Panc1 (cell line): ENCODE measurements around the gene MTHFS. TPM values are rescaled to one million over a fixed set of nuclear protein-coding genes. Genes with fewer than 3 reads are reported as not detected.
"Not testable (repeated sequence)": the region's sequence is repeated elsewhere in the genome, so short reads cannot be mapped to it uniquely, and the experiment has no call there.

Experiments used
- ATAC-seq: fragments of 200-7000 bp; cut with Tn5 transposase; 2 replicates; pipeline ENCODE4 v1.9.1; 2020; ENCODE audit warnings: mild to moderate bottlenecking, moderate library complexity
- BruUV-seq: library from RNA; stranded (reverse); fragments of 400-500 nt; replicated peaks from 2 replicates; lab custom pipeline; 2021; lab: Mats Ljungman, UMichigan
- CTCF ChIA-PET: fragments of 300-600 bp; sonication (Branson Sonifier 250); formaldehyde crosslinking; loops from one replicate; lab custom pipeline; 2022; ENCODE audit warnings: antibody characterized with exemption; lab: Charles Lee
- POLR2A ChIA-PET: fragments of 300-600 bp; sonication (Branson Sonifier 250); formaldehyde crosslinking; loops from one replicate; lab custom pipeline; 2022; ENCODE audit warnings: antibody characterized with exemption; lab: Charles Lee
- DNase-seq: peaks from one replicate; pipeline ENCODE4 v3.0.0-alpha.2; 2010; ENCODE audit warnings: low read depth, low spot score
- H3K27ac ChIP-seq: 2 replicates; pipeline ENCODE4 v1.5.1; 2011; ENCODE audit warnings: mild to moderate bottlenecking, low read length, inconsistent platforms
- H3K27me3 ChIP-seq: fragments of 200-500 bp; sonication (Bioruptor generic); 2 replicates; pipeline ENCODE4 v1.6.0; 2014; ENCODE audit warnings: low read length, inconsistent platforms; ENCODE audit not compliant: control insufficient read depth, insufficient read depth
- H3K36me3 ChIP-seq: fragments of 200-500 bp; sonication (Bioruptor generic); 2 replicates; pipeline ENCODE4 v1.5.1; 2014; ENCODE audit warnings: inconsistent platforms, mild to moderate bottlenecking, low read length, moderate library complexity; ENCODE audit not compliant: control insufficient read depth, insufficient read depth
- H3K4me1 ChIP-seq: 2 replicates; pipeline ENCODE4 v1.5.1; 2011; ENCODE audit warnings: inconsistent platforms, mild to moderate bottlenecking, low read length, moderate library complexity; ENCODE audit not compliant: control insufficient read depth, insufficient read depth
- H3K4me3 ChIP-seq, 2 experiments: 2 replicates each; pipeline ENCODE4 v1.5.1; 2011 to 2012; ENCODE audit warnings: low read depth in 2 of 2, low read length in 2 of 2, mild to moderate bottlenecking in 2 of 2, inconsistent platforms in 1 of 2, moderate library complexity in 1 of 2
- H3K9me3 ChIP-seq: fragments of 200-500 bp; sonication (Bioruptor generic); 2 replicates; pipeline ENCODE4 v1.5.1; 2014; ENCODE audit warnings: low read depth, mild to moderate bottlenecking, inconsistent platforms, low read length, moderate library complexity; ENCODE audit not compliant: control insufficient read depth, insufficient read depth
- CTCF ChIP-seq: fragments of 450-650 bp; IDR thresholded peaks from 2 replicates; pipeline ENCODE4 v1.5.1; 2017; ENCODE audit warnings: mild to moderate bottlenecking
- POLR2AphosphoS5 ChIP-seq: IDR thresholded peaks from 2 replicates; pipeline ENCODE4 v1.6.1; 2012; ENCODE audit warnings: mild to moderate bottlenecking, low read depth, low read length, moderate library complexity
- SIN3A ChIP-seq: IDR thresholded peaks from 2 replicates; pipeline ENCODE4 v1.6.1; 2012; ENCODE audit warnings: low read depth, mild to moderate bottlenecking, low read length, moderate library complexity, borderline replicate concordance; ENCODE audit not compliant: insufficient read depth
- TCF7L2 ChIP-seq: IDR thresholded peaks from 2 replicates; pipeline ENCODE4 v1.6.1; 2011; ENCODE audit warnings: mild to moderate bottlenecking, low read depth, low read length, inconsistent platforms
- in situ Hi-C: cut with HindIII; loops from 2 replicates; pipeline ENCODE4 v1.10.0; 2016; ENCODE audit warnings: low sequenced_read_pairs, low pct_unique_long_range_greater_than_20kb
- intact Hi-C: fragments of 100-400 bp; cut with micrococcal nuclease; formaldehyde crosslinking; loops from one replicate; pipeline ENCODE4 v1.10.0; 2022; ENCODE audit not compliant: unreplicated experiment
- total RNA-seq: library from RNA; stranded (reverse); gene quantifications from one replicate; pipeline ENCODE4 v1.2.1, GENCODE V29; 2021; ENCODE audit not compliant: unreplicated experiment
- TF ChIP-seq, protein P1 (sequence below), 2 experiments: IDR thresholded peaks; 2 replicates each; pipeline ENCODE4 v1.6.1; 2011 to 2012; ENCODE audit warnings: low read depth in 2 of 2, control low read depth in 1 of 2, low read length in 1 of 2, mild to moderate bottlenecking in 1 of 2, moderate library complexity in 1 of 2; ENCODE audit not compliant: insufficient read depth in 1 of 2

MTHFS gene
- total RNA-seq, 1 experiment from 2014 or later, result 50.0 TPM

DNA sequence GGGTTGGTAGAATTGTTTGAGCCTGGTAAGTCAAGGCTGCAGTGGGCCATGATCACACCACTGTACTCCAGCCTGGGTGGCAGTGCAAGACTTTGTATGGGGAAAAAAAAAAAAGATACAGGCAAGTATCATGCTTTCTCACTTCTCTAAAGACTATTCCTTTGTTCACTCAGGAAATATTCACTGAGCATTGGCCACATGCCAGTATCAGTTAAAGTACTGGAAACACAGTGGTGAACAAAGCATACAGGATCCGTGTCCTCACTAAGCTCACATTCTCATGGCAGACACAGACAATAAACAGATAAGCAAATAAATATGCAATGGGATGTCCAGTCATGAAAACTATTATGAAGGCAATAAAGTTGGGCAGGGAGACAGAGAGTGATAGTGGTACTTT lies 5.1 kb upstream of the MTHFS start:
- TF ChIP-seq SIN3A, result no peak
- no peak for TF ChIP-seq POLR2AphosphoS5
- no peak for TF ChIP-seq TCF7L2
- TF ChIP-seq CTCF, result no peak
- TF ChIP-seq, protein P1, sequence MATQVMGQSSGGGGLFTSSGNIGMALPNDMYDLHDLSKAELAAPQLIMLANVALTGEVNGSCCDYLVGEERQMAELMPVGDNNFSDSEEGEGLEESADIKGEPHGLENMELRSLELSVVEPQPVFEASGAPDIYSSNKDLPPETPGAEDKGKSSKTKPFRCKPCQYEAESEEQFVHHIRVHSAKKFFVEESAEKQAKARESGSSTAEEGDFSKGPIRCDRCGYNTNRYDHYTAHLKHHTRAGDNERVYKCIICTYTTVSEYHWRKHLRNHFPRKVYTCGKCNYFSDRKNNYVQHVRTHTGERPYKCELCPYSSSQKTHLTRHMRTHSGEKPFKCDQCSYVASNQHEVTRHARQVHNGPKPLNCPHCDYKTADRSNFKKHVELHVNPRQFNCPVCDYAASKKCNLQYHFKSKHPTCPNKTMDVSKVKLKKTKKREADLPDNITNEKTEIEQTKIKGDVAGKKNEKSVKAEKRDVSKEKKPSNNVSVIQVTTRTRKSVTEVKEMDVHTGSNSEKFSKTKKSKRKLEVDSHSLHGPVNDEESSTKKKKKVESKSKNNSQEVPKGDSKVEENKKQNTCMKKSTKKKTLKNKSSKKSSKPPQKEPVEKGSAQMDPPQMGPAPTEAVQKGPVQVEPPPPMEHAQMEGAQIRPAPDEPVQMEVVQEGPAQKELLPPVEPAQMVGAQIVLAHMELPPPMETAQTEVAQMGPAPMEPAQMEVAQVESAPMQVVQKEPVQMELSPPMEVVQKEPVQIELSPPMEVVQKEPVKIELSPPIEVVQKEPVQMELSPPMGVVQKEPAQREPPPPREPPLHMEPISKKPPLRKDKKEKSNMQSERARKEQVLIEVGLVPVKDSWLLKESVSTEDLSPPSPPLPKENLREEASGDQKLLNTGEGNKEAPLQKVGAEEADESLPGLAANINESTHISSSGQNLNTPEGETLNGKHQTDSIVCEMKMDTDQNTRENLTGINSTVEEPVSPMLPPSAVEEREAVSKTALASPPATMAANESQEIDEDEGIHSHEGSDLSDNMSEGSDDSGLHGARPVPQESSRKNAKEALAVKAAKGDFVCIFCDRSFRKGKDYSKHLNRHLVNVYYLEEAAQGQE (IDR thresholded peaks at IDR 0.05; ENCODE audit: insufficient read depth in 1 of 2, low read depth in 2 of 2, low read length in 1 of 2), result no peak
- in situ Hi-C loops, result no loop called here
- peaks cover 16% of the 10 kb centered on the region for H3K4me1 ChIP-seq
- ATAC-seq (no peak), DNase-seq (no peak)
- no peak overlapping the region for H3K27ac ChIP-seq
- CTCF ChIA-PET, result no interaction called here
- intact Hi-C loops, result no loop called here
- no peaks in the 10 kb centered on the region for H3K27me3 ChIP-seq
- H3K36me3 ChIP-seq, result no peaks in the 10 kb centered on the region; the same call in 1 of the 2 replicates
- no TSS peak for BruUV-seq
- no peak overlapping the region for H3K4me3 ChIP-seq
- POLR2A ChIA-PET, result interaction anchor here (0.6 kb wide), 1 partner anchor 12 kb away, joined by 5 read pairs; no protein-coding TSS in a partner anchor
- no peaks in the 10 kb centered on the region for H3K9me3 ChIP-seq

- in situ Hi-C loops, H3K9me3 ChIP-seq, H3K27ac ChIP-seq, POLR2A ChIA-PET, DNase-seq, H3K27me3 ChIP-seq, H3K36me3 ChIP-seq, intact Hi-C loops, ATAC-seq, BruUV-seq, CTCF ChIA-PET, H3K4me3 ChIP-seq: not testable (repeated sequence)
- H3K4me1 ChIP-seq, result peaks cover 18% of the 10 kb centered on the region
Measured at GRCh38 chr15:79900818-79901378, 4.1 kb upstream of the MTHFS start.

DNA sequence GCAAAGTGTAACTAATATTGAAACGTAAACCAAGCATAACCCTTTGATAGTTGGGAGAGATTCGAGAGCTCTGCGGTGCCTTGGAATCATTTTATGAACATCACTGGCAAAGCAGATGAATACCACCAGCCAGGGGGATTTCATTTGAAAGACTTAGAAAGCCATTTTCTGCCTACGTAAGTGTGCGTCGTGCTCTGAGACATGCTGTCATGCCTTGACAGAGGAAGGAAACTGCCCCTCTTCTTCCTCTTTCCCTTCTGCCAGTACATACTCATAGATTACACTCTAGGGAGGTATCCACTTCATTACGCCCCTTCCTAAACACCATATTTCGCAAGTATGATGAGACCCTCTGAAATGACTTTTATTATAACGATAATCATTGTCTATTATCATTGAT lies 3.3 kb upstream of the MTHFS start:
- no peaks in the 10 kb centered on the region for H3K9me3 ChIP-seq
- intact Hi-C loops (no loop called here), in situ Hi-C loops (no loop called here)
- DNase-seq (no peak), ATAC-seq (no peak)
- no peak overlapping the region for H3K27ac ChIP-seq
- peaks cover 26% of the 10 kb centered on the region for H3K4me1 ChIP-seq
- TF ChIP-seq SIN3A (no peak), CTCF (no peak), POLR2AphosphoS5 (no peak), TCF7L2 (no peak)
- TF ChIP-seq, protein P1 (IDR thresholded peaks at IDR 0.05; ENCODE audit: insufficient read depth in 1 of 2, low read depth in 2 of 2, low read length in 1 of 2), result no peak
- CTCF ChIA-PET, result no interaction called here
- H3K27me3 ChIP-seq, result no peaks in the 10 kb centered on the region
- no peaks in the 10 kb centered on the region; the same call in 1 of the 2 replicates for H3K36me3 ChIP-seq
- H3K4me3 ChIP-seq, result no peak overlapping the region
- POLR2A ChIA-PET, result no interaction called here
- BruUV-seq, result no TSS peak
